PC-9 (cell line): Measurements from ENCODE around the gene SCP2. TPM values are rescaled to one million over a fixed set of nuclear protein-coding genes. Genes with fewer than 3 reads are reported as not detected.
"Not testable (repeated sequence)": the region's sequence is repeated elsewhere in the genome, so short reads cannot be mapped to it uniquely, and the experiment has no call there.

Experiments used
- BruUV-seq: library from RNA; stranded (reverse); fragments of 400-500 nt; replicated peaks from 2 replicates; lab custom pipeline; 2021; lab: Mats Ljungman, UMichigan
- CTCF ChIA-PET: fragments of 300-600 bp; sonication (Branson Sonifier 250); formaldehyde crosslinking; loops from one replicate; lab custom pipeline; 2022; ENCODE audit warnings: antibody characterized with exemption; lab: Charles Lee
- POLR2A ChIA-PET: fragments of 300-600 bp; sonication (Branson Sonifier 250); formaldehyde crosslinking; loops from one replicate; lab custom pipeline; 2022; ENCODE audit warnings: antibody characterized with exemption; ENCODE audit not compliant: unreplicated experiment; lab: Charles Lee
- DNase-seq, 2 experiments: peaks; one replicate each; pipeline versions ENCODE4 v3.0.0 to v3.0.0-alpha.2; 2015 to 2022; ENCODE audit warnings: mixed read lengths in 1 of 2
- H2AFZ ChIP-seq: fragments of 200-600 bp; sonication (generic); 2 replicates; pipeline ENCODE4 v1.8.1; 2017; ENCODE audit warnings: antibody characterized with exemption
- H3F3A ChIP-seq: fragments of 200-600 bp; sonication (generic); 2 replicates; pipeline ENCODE4 v1.8.1; 2017; ENCODE audit warnings: antibody characterized with exemption, mild to moderate bottlenecking, low read depth; ENCODE audit not compliant: insufficient read depth
- H3K27ac ChIP-seq: fragments of 200-600 bp; sonication (generic); 2 replicates; pipeline ENCODE4 v1.6.1; 2016; ENCODE audit warnings: mixed run types
- H3K27me3 ChIP-seq: fragments of 200-600 bp; sonication (generic); 2 replicates; pipeline ENCODE4 v1.6.1; 2016; ENCODE audit warnings: low read depth, mixed run types; ENCODE audit not compliant: insufficient read depth
- H3K36me3 ChIP-seq: fragments of 200-600 bp; sonication (generic); 2 replicates; pipeline ENCODE4 v1.6.1; 2016; ENCODE audit warnings: low read depth, mixed run types
- H3K4me1 ChIP-seq: fragments of 200-600 bp; sonication (generic); replicated peaks from 2 replicates; pipeline ENCODE4 v1.6.1; 2016; ENCODE audit warnings: mixed run types; ENCODE audit not compliant: insufficient read depth
- H3K4me2 ChIP-seq: fragments of 200-600 bp; sonication (generic); 2 replicates; pipeline ENCODE4 v1.6.1; 2017; ENCODE audit warnings: mixed run types
- H3K4me3 ChIP-seq: fragments of 200-600 bp; sonication (generic); 2 replicates; pipeline ENCODE4 v1.6.1; 2016; ENCODE audit warnings: mixed run types
- H3K79me2 ChIP-seq: fragments of 200-600 bp; sonication (generic); 2 replicates; pipeline ENCODE4 v1.6.1; 2017; ENCODE audit warnings: low read depth, mixed run types
- H3K9me2 ChIP-seq: fragments of 200-600 bp; sonication (generic); 2 replicates; pipeline ENCODE4 v1.8.1; 2017; ENCODE audit warnings: mild to moderate bottlenecking; ENCODE audit not compliant: insufficient read depth
- H3K9me3 ChIP-seq: fragments of 200-600 bp; sonication (generic); 2 replicates; pipeline ENCODE4 v1.8.1; 2016; ENCODE audit warnings: low read depth; ENCODE audit not compliant: insufficient read depth
- H4K20me1 ChIP-seq: fragments of 200-600 bp; sonication (generic); 2 replicates; pipeline ENCODE4 v1.8.1; 2017; ENCODE audit not compliant: insufficient read depth
- EZH2 ChIP-seq: fragments of 200-600 bp; sonication (generic); IDR thresholded peaks from 2 replicates; pipeline ENCODE4 v1.8.0; 2017; ENCODE audit warnings: antibody characterized with exemption, low read depth
- intact Hi-C: fragments of 100-400 bp; cut with micrococcal nuclease; formaldehyde crosslinking; loops from one replicate; pipeline ENCODE4 v1.10.0; 2022; ENCODE audit not compliant: unreplicated experiment
- total RNA-seq: library from RNA; stranded (reverse); gene quantifications from 2 replicates; pipeline ENCODE4 v1.2.3, GENCODE V29; 2021
- TF ChIP-seq, protein P1 (sequence below): fragments of 200-600 bp; sonication (generic); conservative IDR thresholded peaks from 2 replicates; pipeline ENCODE4 v1.6.1; 2017; ENCODE audit warnings: mixed run types, antibody characterized with exemption, mild to moderate bottlenecking, moderate library complexity

Gene SCP2
- total RNA-seq, 1 experiment from 2014 or later: 87.8 TPM

DNA sequence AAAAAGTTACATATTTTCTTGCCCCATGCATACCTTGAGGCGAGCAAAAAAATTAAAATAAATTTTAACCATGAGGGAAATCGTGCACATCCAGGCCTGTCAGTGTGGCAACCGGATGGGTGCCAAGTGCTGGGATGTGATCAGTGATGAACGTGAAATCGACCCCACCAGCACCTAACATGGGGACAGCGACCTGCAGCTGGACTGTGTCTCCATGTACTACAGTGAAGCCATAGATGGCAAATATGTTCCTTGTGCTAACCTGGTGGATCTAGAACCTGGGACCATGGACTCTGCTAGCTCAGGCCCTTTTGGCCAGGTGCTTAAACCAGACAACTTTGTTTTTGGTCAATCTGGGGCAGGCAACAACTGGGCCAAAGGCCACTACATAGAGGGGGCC, 67.6 kb downstream of the SCP2 start:
- Histone ChIP-seq H2AFZ (no peak overlapping the region), H3K36me3 (no peaks in the 10 kb centered on the region), H3K79me2 (no peaks in the 10 kb centered on the region), H3K9me2 (no peaks in the 10 kb centered on the region), H3K4me3 (no peak overlapping the region), H3K4me1 (no peaks in the 10 kb centered on the region), H3K27me3 (no peaks in the 10 kb centered on the region), H3K27ac (no peak overlapping the region), H4K20me1 (no peaks in the 10 kb centered on the region), H3K9me3 (no peaks in the 10 kb centered on the region), H3F3A (no peaks in the 10 kb centered on the region), H3K4me2 (no peak overlapping the region)
- no peak for TF ChIP-seq EZH2
- TF ChIP-seq, protein P1, sequence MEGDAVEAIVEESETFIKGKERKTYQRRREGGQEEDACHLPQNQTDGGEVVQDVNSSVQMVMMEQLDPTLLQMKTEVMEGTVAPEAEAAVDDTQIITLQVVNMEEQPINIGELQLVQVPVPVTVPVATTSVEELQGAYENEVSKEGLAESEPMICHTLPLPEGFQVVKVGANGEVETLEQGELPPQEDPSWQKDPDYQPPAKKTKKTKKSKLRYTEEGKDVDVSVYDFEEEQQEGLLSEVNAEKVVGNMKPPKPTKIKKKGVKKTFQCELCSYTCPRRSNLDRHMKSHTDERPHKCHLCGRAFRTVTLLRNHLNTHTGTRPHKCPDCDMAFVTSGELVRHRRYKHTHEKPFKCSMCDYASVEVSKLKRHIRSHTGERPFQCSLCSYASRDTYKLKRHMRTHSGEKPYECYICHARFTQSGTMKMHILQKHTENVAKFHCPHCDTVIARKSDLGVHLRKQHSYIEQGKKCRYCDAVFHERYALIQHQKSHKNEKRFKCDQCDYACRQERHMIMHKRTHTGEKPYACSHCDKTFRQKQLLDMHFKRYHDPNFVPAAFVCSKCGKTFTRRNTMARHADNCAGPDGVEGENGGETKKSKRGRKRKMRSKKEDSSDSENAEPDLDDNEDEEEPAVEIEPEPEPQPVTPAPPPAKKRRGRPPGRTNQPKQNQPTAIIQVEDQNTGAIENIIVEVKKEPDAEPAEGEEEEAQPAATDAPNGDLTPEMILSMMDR: no peak
- intact Hi-C loops: no loop called here
- POLR2A ChIA-PET: interaction anchor here (0.7 kb wide), 1 partner anchor 531 kb away, joined by 3 read pairs; no protein-coding TSS in a partner anchor
- CTCF ChIA-PET: no interaction called here
- DNase-seq: no peak
- no TSS peak for BruUV-seq

DNA sequence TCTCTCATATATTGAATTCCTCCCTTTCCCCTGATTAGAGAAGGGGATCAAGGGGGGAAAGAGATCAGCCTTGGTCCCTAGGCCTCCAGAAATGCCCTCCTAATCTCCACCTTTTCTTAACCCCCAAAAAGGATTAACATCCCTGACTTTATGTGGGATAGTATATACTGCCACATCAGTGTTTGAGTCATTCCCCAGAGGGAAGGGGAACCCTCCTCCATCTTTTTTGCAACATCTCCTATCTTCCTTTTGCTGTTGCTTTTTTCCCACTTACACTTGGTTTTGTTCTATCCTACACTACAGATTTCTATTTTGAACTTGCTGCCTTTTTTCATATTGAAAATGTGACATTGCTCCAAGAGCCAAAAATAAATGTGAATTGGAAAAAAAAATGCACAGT, 69.6 kb downstream of the SCP2 start:
- no peaks in the 10 kb centered on the region for H3K36me3 ChIP-seq
- DNase-seq: no peak
- CTCF ChIA-PET: no interaction called here

DNA sequence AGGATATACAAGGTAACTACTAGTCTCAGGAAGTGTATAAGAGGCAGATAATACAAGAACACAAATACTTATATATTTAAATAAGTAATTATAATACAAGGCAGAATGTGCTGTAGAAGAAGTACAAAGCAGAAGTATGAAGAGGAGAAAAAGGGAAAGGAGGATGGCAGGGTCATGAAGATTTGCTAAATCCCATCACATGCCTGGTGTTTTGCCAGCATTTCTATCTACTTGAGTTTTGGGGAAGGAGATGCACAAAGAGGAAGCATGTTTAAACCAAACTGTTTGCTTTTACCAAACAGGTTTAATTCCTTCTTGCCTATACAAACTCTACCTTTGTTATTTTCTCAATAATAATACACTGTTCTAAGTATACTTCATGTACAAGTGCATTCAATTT, 74.1 kb downstream of the SCP2 start:
- Histone ChIP-seq H3K4me2 (no peak overlapping the region), H3K9me3 (no peaks in the 10 kb centered on the region), H3K27ac (no peak overlapping the region), H3K4me1 (no peaks in the 10 kb centered on the region), H3K27me3 (no peaks in the 10 kb centered on the region), H3K79me2 (no peaks in the 10 kb centered on the region), H3K4me3 (no peak overlapping the region), H3F3A (no peaks in the 10 kb centered on the region), H3K9me2 (no peaks in the 10 kb centered on the region), H4K20me1 (no peaks in the 10 kb centered on the region), H3K36me3 (no peaks in the 10 kb centered on the region), H2AFZ (no peak overlapping the region)
- intact Hi-C loops: no loop called here
- BruUV-seq: no TSS peak
- CTCF ChIA-PET: no interaction called here
- TF ChIP-seq, protein P1: no peak
- TF ChIP-seq EZH2: no peak
- POLR2A ChIA-PET: no interaction called here
- no peak for DNase-seq

More for the DNA sequence above, 69.6 kb downstream of the SCP2 start:
- no TSS peak for BruUV-seq
- H2AFZ ChIP-seq: no peak overlapping the region
- H3K4me3 ChIP-seq: no peak overlapping the region
- H3K27me3 ChIP-seq: no peaks in the 10 kb centered on the region
- H3K4me1 ChIP-seq: no peaks in the 10 kb centered on the region
- intact Hi-C loops: no loop called here
- H3F3A ChIP-seq: no peaks in the 10 kb centered on the region
- H3K79me2 ChIP-seq: no peaks in the 10 kb centered on the region
- H3K9me3 ChIP-seq: no peaks in the 10 kb centered on the region
- H3K4me2 ChIP-seq: no peak overlapping the region
- POLR2A ChIA-PET: no interaction called here
- H3K27ac ChIP-seq: no peak overlapping the region
- no peaks in the 10 kb centered on the region for H4K20me1 ChIP-seq
- TF ChIP-seq EZH2: no peak
- TF ChIP-seq, protein P1: no peak
- H3K9me2 ChIP-seq: no peaks in the 10 kb centered on the region

DNA sequence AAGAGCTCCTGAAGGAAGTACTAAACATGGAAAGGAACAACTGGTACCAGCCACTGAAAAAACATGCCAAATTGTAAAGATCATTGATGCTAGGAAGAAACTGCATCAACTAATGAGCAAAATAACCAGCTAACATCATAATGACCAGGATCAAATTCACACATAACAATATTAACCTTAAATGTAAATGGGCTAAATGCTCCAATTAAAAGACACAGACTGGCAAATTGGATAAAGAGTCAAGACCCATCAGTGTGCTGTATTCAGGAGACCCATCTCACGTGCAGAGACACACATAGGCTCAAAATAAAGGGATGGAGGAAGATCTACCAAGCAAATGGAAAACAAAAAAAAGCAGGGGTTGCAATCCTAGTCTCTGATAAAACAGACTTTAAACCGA, 79.5 kb downstream of the SCP2 start:
- intact Hi-C loops, CTCF ChIA-PET: not testable (repeated sequence)

DNA sequence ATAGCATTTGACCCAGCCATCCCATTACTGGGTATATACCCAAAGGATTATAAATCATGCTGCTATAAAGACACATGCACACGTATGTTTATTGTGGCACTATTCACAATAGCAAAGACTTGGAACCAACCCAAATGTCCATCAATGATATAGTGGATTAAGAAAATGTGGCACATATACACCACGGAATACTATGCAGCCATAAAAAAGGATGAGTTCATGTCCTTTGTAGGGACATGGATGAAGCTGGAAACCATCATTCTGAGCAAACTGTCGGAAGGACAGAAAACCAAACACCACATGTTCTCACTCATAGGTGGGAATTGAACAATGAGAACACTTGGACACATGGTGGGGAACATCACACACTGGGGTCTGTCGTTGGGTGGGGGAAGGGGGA, 83.2 kb downstream of the SCP2 start:
- H3K9me3 ChIP-seq, POLR2A ChIA-PET, intact Hi-C loops, DNase-seq, H3K36me3 ChIP-seq, H3K4me2 ChIP-seq, H3K27me3 ChIP-seq, H3F3A ChIP-seq, H3K9me2 ChIP-seq, H3K4me1 ChIP-seq, H2AFZ ChIP-seq, CTCF ChIA-PET, H4K20me1 ChIP-seq, H3K79me2 ChIP-seq, H3K27ac ChIP-seq, BruUV-seq, H3K4me3 ChIP-seq: not testable (repeated sequence)

More for the DNA sequence above, 79.5 kb downstream of the SCP2 start:
- H3K4me1 ChIP-seq, H3K4me2 ChIP-seq, POLR2A ChIA-PET, H2AFZ ChIP-seq, H3K27me3 ChIP-seq, H3K27ac ChIP-seq, BruUV-seq, H3K4me3 ChIP-seq, H3K79me2 ChIP-seq, H3K9me3 ChIP-seq, DNase-seq, H3K36me3 ChIP-seq, H3K9me2 ChIP-seq, H3F3A ChIP-seq, H4K20me1 ChIP-seq: not testable (repeated sequence)
